K562 (cell line): ENCODE measurements around the gene C1orf116. TPM values are rescaled to one million over a fixed set of nuclear protein-coding genes. Genes with fewer than 3 reads are reported as not detected.
A peak's percentile ranks its signal among the peaks of the same experiment; 100 is the strongest.

ENCODE experiments used
- ATAC-seq: fragments of 200-7000 bp; cut with Tn5 transposase; 3 replicates; pipeline ENCODE4 v1.9.1; 2020; ENCODE audit warnings: moderate library complexity
- BruUV-seq: library from RNA; stranded (reverse); fragments of 400-500 nt; replicated peaks from 2 replicates; lab custom pipeline; 2021; lab: Mats Ljungman, UMichigan
- CTCF ChIA-PET: fragments of 300-600 bp; formaldehyde crosslinking; extraction: SDS; loops from one replicate; lab custom pipeline; 2021; ENCODE audit warnings: low intra/inter-chr PET ratio; lab: Yijun Ruan, JAX
- POLR2A ChIA-PET: fragments of 300-600, 350-650 bp; sonication (Branson Sonifier 250); formaldehyde crosslinking; extraction: SDS; loops from one replicate; lab custom pipeline; 2021; ENCODE audit warnings: antibody characterized with exemption, inconsistent platforms; lab: Yijun Ruan, JAX
- DNase-seq, 4 experiments: peaks; one replicate each; pipeline versions ENCODE4 v3.0.0 to v3.0.0-alpha.2; 2011 to 2018; ENCODE audit warnings: low spot score in 3 of 4, mixed read lengths in 3 of 4; ENCODE audit errors: extremely low read depth in 1 of 4
- FAIRE-seq: peaks from 2 replicates; lab custom pipeline; 2011; peaks lifted over from hg19 to GRCh38; lab: Jason Lieb, UNC
- H2AFZ ChIP-seq: 2 replicates; pipeline ENCODE4 v1.6.0; 2011; ENCODE audit warnings: low read depth, low read length, control low read depth, inconsistent platforms
- H3K27ac ChIP-seq: fragments of 200-600 bp; 3 replicates; pipeline ENCODE4 v1.8.0; 2011; ENCODE audit warnings: low read depth, mild to moderate bottlenecking, control low read depth, inconsistent platforms, low read length, moderate library complexity, mixed read lengths; ENCODE audit errors: extremely low read depth
- H3K27me3 ChIP-seq, 2 experiments: fragments of 300-600 bp in 1 of 2; 2 replicates in 1 of 2; 3 replicates in 1 of 2; pipeline versions ENCODE4 v1.6.0 to v1.8.0; 2011; ENCODE audit warnings: inconsistent platforms in 2 of 2, low read length in 2 of 2, mild to moderate bottlenecking in 1 of 2, mixed read lengths in 1 of 2, moderate library complexity in 1 of 2; ENCODE audit not compliant: control insufficient read depth in 2 of 2, insufficient read depth in 2 of 2
- H3K36me3 ChIP-seq: fragments of 300-600 bp; 3 replicates; pipeline ENCODE4 v1.8.0; 2011; ENCODE audit warnings: mild to moderate bottlenecking, low read length, inconsistent platforms; ENCODE audit not compliant: control insufficient read depth, insufficient read depth
- H3K4me1 ChIP-seq, 2 experiments: fragments of 200-600 bp in 1 of 2; replicated peaks in 1 of 2; 2 replicates in 1 of 2; 3 replicates in 1 of 2; pipeline versions ENCODE4 v1.5.1 to v1.8.0; 2011; ENCODE audit warnings: inconsistent platforms in 2 of 2, low read length in 2 of 2, mild to moderate bottlenecking in 1 of 2, mixed read lengths in 1 of 2, moderate library complexity in 1 of 2; ENCODE audit not compliant: control insufficient read depth in 2 of 2, insufficient read depth in 2 of 2
- H3K4me2 ChIP-seq: 2 replicates; pipeline ENCODE4 v1.6.1; 2011; ENCODE audit warnings: low read length, control low read depth, inconsistent platforms, mixed read lengths; ENCODE audit not compliant: insufficient read depth
- H3K4me3 ChIP-seq: fragments of 200-600 bp; sonication (generic), shearing (Covaris generic); 2 replicates; pipeline ENCODE4 v1.5.1; 2016; ENCODE audit warnings: control low read depth, inconsistent platforms
- H3K79me2 ChIP-seq: fragments of 200-600 bp; 3 replicates; pipeline ENCODE4 v1.8.0; 2011; ENCODE audit warnings: low read length, inconsistent platforms; ENCODE audit not compliant: control insufficient read depth, insufficient read depth
- H3K9ac ChIP-seq, 2 experiments: 2 replicates each; pipeline versions ENCODE4 v1.6.0 to v1.6.1; 2011; ENCODE audit warnings: low read depth in 2 of 2, low read length in 2 of 2, control low read depth in 1 of 2, inconsistent platforms in 1 of 2, mild to moderate bottlenecking in 1 of 2, mixed read lengths in 1 of 2; ENCODE audit not compliant: insufficient read depth in 1 of 2
- H3K9me1 ChIP-seq: one replicate; pipeline ENCODE4 v1.6.0; 2011; ENCODE audit warnings: inconsistent platforms, mild to moderate bottlenecking, low read length, moderate library complexity; ENCODE audit not compliant: control insufficient read depth, insufficient read depth
- H3K9me3 ChIP-seq: replicated peaks from 2 replicates; pipeline ENCODE4 v1.5.1; 2011; ENCODE audit warnings: low read depth, low read length, inconsistent platforms; ENCODE audit not compliant: control insufficient read depth, insufficient read depth
- H4K20me1 ChIP-seq: replicated peaks from 2 replicates; pipeline ENCODE4 v1.6.1; 2011; ENCODE audit warnings: low read length, inconsistent platforms, mixed read lengths; ENCODE audit not compliant: control insufficient read depth, insufficient read depth
- BHLHE40 ChIP-seq: IDR thresholded peaks from 2 replicates; pipeline ENCODE4 v1.6.1; 2011; ENCODE audit warnings: low read length, improper control_type of control experiment
- DNMT1 ChIP-seq: fragments of 450-650 bp; IDR thresholded peaks from 2 replicates; pipeline ENCODE4 v1.6.1; 2016; ENCODE audit warnings: antibody characterized with exemption, mild to moderate bottlenecking
- FOS ChIP-seq: IDR thresholded peaks from 3 replicates; pipeline ENCODE4 v1.6.1; 2011; ENCODE audit not compliant: insufficient read length; ENCODE audit errors: extremely low read depth
- HLTF ChIP-seq: fragments of 450-650 bp; IDR thresholded peaks from 2 replicates; pipeline ENCODE4 v1.6.1; 2016
- NFIC ChIP-seq: fragments of 450-650 bp; IDR thresholded peaks from 2 replicates; pipeline ENCODE4 v1.6.1; 2017; ENCODE audit warnings: mild to moderate bottlenecking, inconsistent platforms
- XRCC3 ChIP-seq: fragments of 450-650 bp; IDR thresholded peaks from 2 replicates; pipeline ENCODE4 v1.6.1; 2017; ENCODE audit warnings: mild to moderate bottlenecking, moderate library complexity
- ZBED1 ChIP-seq: IDR thresholded peaks from 2 replicates; pipeline ENCODE4 v1.6.1; 2014
- ZKSCAN3 ChIP-seq: fragments of 250-450 bp; sonication (Bioruptor Pico); IDR thresholded peaks from 2 replicates; pipeline ENCODE4 v1.4.0; 2020
- ZNF24 ChIP-seq: fragments of 450-650 bp; IDR thresholded peaks from 2 replicates; pipeline ENCODE4 v1.6.1; 2016
- WGBS: fragments of 100-300 bp; shearing (Covaris generic); methylation state at CpG from one replicate; pipeline ENCODE4 v1.1.6; 2016; ENCODE audit warnings: low coverage, mixed read lengths; ENCODE audit not compliant: insufficient coverage; ENCODE audit errors: missing lambda C conversion rate; 5-methylcytosine and 5-hydroxymethylcytosine counted together
- in situ Hi-C: fragments of 300-500 bp; cut with MboI; formaldehyde crosslinking; loops from 4 replicates; pipeline ENCODE4 v1.15.0; 2018; ENCODE audit warnings: inconsistent platforms, mixed read lengths
- intact Hi-C: fragments of 100-400 bp; cut with micrococcal nuclease; formaldehyde crosslinking; loops from 2 replicates; pipeline ENCODE4 v1.14.2; 2022
- polyA plus RNA-seq, 8 experiments: library from polyadenylated mRNA; depleted of rRNA in 4 of 8; stranded (reverse) in 5 of 8; unstranded in 3 of 8; fragments of >200 nt; fragmentation: Nextera tagmentation in 2 of 8; fragmentation: Illumina TruSeq in 1 of 8; extraction: Ambion mirVana in 2 of 8; extraction: Trizol in 1 of 8; gene quantifications; 2 replicates each; pipeline versions ENCODE4 v1.2.1 to v1.2.3, GENCODE V29; 2011 to 2014; ENCODE audit warnings: inconsistent platforms in 1 of 8, missing spikeins in 1 of 8
- total RNA-seq, 7 experiments: library from RNA; depleted of rRNA in 6 of 7; stranded (reverse); fragments of >200 nt in 6 of 7; fragmentation: Illumina TruSeq in 2 of 7; extraction: Trizol in 2 of 7; gene quantifications; 2 replicates each; pipeline versions ENCODE4 v1.2.1 to v1.2.3, GENCODE V29; 2011 to 2021; ENCODE audit warnings: low replicate concordance in 1 of 7
- TF ChIP-seq, protein P1 (sequence below), 2 experiments: fragments of 450-650 bp in 1 of 2; IDR thresholded peaks; 2 replicates each; pipeline ENCODE4 v1.6.1; 2011 to 2017; ENCODE audit warnings: low read depth in 2 of 2, antibody characterized with exemption in 1 of 2, borderline replicate concordance in 1 of 2, low read length in 1 of 2, mild to moderate bottlenecking in 1 of 2, mixed read lengths in 1 of 2; ENCODE audit not compliant: control insufficient read depth in 1 of 2
- TF ChIP-seq, protein P2 (sequence below): sonication (generic); formaldehyde crosslinking; IDR thresholded peaks from 2 replicates; pipeline ENCODE4 v1.8.0; 2022; ENCODE audit warnings: mild to moderate bottlenecking, missing genetic modification reagents
- TF ChIP-seq, protein P3 (sequence below): fragments of 450-650 bp; formaldehyde crosslinking; IDR thresholded peaks from 2 replicates; pipeline ENCODE4 v1.4.0; 2022; ENCODE audit warnings: missing genetic modification characterization
- TF ChIP-seq, protein P4 (sequence below): fragments of 250-450 bp; sonication (Bioruptor Pico); IDR thresholded peaks from 2 replicates; pipeline ENCODE4 v1.8.0; 2022; ENCODE audit warnings: moderate library complexity, mild to moderate bottlenecking, inconsistent platforms
- TF ChIP-seq, protein P5 (sequence below): fragments of 250-450 bp; sonication (Bioruptor Pico); IDR thresholded peaks from 2 replicates; pipeline ENCODE4 v1.6.1; 2021; ENCODE audit warnings: mild to moderate bottlenecking

C1orf116 gene
- total and polyA plus RNA-seq, 9 of the 15 experiments (the other 6 are each of a cell fraction or from before 2014, with no cell fraction given), result 0.62 to 3.0 (median 0.95) TPM

DNA sequence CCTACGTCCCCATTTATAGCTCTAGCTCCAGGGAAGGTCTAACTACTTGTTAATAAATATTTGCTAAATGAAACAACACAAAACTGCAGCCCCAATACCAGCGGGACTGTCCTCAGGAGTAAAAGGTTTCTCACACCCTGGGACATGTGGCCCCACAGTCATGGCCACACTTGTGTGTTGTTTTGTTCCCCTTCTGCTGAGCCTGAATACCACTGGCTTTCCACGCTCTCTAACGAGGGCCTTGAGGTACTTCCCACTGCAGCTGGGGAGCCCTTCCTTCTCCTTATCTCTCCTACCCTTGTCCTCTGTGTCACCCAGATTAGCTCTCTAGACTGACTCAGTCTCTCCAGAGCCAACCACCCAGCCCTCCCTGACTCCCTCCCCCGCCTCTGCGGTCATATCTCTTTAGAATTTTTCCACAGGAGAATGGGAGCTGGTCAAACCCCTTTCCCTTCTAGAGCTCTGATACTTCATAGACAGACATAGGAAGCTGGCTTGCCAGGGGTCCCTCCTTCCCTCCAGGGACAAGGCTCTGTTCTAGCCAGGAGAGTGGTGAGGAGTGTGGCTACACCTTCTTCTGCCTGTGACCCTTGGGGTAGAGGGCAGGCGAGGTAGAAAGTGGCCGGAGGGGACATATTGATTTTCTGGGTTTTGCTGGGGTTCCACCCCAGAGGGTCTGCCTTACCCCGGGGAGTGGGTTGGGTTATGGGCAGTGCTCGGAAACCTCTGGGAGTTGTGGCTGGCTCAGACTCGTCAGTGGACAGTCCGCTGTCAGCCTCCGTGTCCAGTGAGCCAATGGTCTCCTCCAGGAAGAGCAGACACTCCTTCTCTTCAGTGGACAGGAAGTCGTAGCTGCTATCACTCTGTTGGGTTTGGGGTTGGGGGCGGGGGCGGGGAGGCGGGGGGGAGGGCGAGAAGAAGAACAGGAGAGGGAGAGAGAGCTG, 8.1 kb downstream of the C1orf116 start:
- no peaks in the 10 kb centered on the region for H4K20me1 ChIP-seq
- FAIRE-seq (peak; percentile 97), ATAC-seq (peak; percentile 81), DNase-seq (peak; percentile 95 to 100 (median 98))
- H3K4me3 ChIP-seq, result peak overlapping the region; percentile 54
- BruUV-seq, result no TSS peak
- H3K4me1 ChIP-seq, result peaks cover 57 to 85% of the 10 kb centered on the region in 2 experiments
- intact Hi-C loops, result loop anchor here (1.0 to 5.0 kb wide), 3 partner anchors 23 to 723 kb away; partner anchors contain the start of gene CD55
- H3K4me2 ChIP-seq, result peak overlapping the region; percentile 97
- H3K9ac ChIP-seq, result peak overlapping the region; percentile 91 to 99
- POLR2A ChIA-PET, result interaction anchor here (0.6 to 8.6 kb wide), 19 partner anchors 9 to 495 kb away, joined by 3 to 97 read pairs (median 4); partner anchors contain the start of genes C1orf116, PFKFB2 and YOD1
- CTCF ChIA-PET, result no interaction called here
- H3K9me1 ChIP-seq, result peaks cover 3% of the 10 kb centered on the region
- peaks cover 7% of the 10 kb centered on the region; the same call in 2 of the 3 replicates for H3K36me3 ChIP-seq
- 1% methylated on average over 14 of the region's 18 CpGs for WGBS
- no peaks in the 10 kb centered on the region for H3K27me3 ChIP-seq
- peak overlapping the region; percentile 100 for H3K27ac ChIP-seq
- H3K79me2 ChIP-seq, result peaks cover 16% of the 10 kb centered on the region; the same call in 2 of the 3 replicates
- H3K9me3 ChIP-seq, result no peaks in the 10 kb centered on the region
- H2AFZ ChIP-seq, result peak overlapping the region; percentile 67
- in situ Hi-C loops, result no loop called here
- TF ChIP-seq FOS (peak; percentile 73), XRCC3 (no peak), ZKSCAN3 (CRISPR knock-in tag) (peak; percentile 77; the same call in 1 of the 2 replicates), ZNF24 (peak; percentile 61; the same call in 1 of the 2 replicates), NFIC (peak; percentile 98), DNMT1 (peak; percentile 38; the same call in 1 of the 2 replicates), ZBED1 (peak; percentile 94), BHLHE40 (peak; percentile 41), HLTF (peak; percentile 95; the same call in 1 of the 2 replicates)
- TF ChIP-seq, protein P1, sequence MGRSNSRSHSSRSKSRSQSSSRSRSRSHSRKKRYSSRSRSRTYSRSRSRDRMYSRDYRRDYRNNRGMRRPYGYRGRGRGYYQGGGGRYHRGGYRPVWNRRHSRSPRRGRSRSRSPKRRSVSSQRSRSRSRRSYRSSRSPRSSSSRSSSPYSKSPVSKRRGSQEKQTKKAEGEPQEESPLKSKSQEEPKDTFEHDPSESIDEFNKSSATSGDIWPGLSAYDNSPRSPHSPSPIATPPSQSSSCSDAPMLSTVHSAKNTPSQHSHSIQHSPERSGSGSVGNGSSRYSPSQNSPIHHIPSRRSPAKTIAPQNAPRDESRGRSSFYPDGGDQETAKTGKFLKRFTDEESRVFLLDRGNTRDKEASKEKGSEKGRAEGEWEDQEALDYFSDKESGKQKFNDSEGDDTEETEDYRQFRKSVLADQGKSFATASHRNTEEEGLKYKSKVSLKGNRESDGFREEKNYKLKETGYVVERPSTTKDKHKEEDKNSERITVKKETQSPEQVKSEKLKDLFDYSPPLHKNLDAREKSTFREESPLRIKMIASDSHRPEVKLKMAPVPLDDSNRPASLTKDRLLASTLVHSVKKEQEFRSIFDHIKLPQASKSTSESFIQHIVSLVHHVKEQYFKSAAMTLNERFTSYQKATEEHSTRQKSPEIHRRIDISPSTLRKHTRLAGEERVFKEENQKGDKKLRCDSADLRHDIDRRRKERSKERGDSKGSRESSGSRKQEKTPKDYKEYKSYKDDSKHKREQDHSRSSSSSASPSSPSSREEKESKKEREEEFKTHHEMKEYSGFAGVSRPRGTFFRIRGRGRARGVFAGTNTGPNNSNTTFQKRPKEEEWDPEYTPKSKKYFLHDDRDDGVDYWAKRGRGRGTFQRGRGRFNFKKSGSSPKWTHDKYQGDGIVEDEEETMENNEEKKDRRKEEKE (IDR thresholded peaks at IDR 0.05; ENCODE audit: borderline replicate concordance in 1 of 2, control insufficient read depth in 1 of 2, low read depth in 2 of 2, low read length in 1 of 2), result peak in 1 of 2 experiments; percentile 95; a peak in 2 of 4 replicates
- TF ChIP-seq, protein P2, sequence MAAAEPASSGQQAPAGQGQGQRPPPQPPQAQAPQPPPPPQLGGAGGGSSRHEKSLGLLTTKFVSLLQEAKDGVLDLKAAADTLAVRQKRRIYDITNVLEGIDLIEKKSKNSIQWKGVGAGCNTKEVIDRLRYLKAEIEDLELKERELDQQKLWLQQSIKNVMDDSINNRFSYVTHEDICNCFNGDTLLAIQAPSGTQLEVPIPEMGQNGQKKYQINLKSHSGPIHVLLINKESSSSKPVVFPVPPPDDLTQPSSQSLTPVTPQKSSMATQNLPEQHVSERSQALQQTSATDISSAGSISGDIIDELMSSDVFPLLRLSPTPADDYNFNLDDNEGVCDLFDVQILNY (CRISPR knock-in tag), result peak; percentile 71
- TF ChIP-seq, protein P3, sequence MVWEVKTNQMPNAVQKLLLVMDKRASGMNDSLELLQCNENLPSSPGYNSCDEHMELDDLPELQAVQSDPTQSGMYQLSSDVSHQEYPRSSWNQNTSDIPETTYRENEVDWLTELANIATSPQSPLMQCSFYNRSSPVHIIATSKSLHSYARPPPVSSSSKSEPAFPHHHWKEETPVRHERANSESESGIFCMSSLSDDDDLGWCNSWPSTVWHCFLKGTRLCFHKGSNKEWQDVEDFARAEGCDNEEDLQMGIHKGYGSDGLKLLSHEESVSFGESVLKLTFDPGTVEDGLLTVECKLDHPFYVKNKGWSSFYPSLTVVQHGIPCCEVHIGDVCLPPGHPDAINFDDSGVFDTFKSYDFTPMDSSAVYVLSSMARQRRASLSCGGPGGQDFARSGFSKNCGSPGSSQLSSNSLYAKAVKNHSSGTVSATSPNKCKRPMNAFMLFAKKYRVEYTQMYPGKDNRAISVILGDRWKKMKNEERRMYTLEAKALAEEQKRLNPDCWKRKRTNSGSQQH (CRISPR knock-in tag), result peak; percentile 98
- TF ChIP-seq, protein P4, sequence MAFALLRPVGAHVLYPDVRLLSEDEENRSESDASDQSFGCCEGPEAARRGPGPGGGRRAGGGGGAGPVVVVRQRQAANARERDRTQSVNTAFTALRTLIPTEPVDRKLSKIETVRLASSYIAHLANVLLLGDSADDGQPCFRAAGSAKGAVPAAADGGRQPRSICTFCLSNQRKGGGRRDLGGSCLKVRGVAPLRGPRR (CRISPR knock-in tag), result peak; percentile 99
- TF ChIP-seq, protein P5, sequence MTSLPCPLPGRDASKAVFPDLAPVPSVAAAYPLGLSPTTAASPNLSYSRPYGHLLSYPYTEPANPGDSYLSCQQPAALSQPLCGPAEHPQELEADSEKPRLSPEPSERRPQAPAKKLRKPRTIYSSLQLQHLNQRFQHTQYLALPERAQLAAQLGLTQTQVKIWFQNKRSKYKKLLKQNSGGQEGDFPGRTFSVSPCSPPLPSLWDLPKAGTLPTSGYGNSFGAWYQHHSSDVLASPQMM (CRISPR knock-in tag), result no peak
